NB4 (cell line): ENCODE results near the gene SMAD5.

Experiments used
- DNase-seq: peaks from one replicate; pipeline ENCODE4 v3.0.0; 2010; ENCODE audit warnings: low read depth
- H3K4me3 ChIP-seq: one replicate; pipeline ENCODE4 v1.5.1; 2011; ENCODE audit warnings: mild to moderate bottlenecking, low read depth, low read length, moderate library complexity
- CTCF ChIP-seq: IDR thresholded peaks from one replicate; pipeline ENCODE4 v1.5.1; 2012; ENCODE audit warnings: low read depth, low read length
- MYC ChIP-seq: IDR thresholded peaks from 2 replicates; pipeline ENCODE4 v1.6.1; 2011; ENCODE audit warnings: low read depth, low read length
- POLR2A ChIP-seq: IDR thresholded peaks from 2 replicates; pipeline ENCODE4 v1.6.1; 2011; ENCODE audit warnings: mild to moderate bottlenecking; ENCODE audit not compliant: insufficient read length; ENCODE audit errors: extremely low read depth
- TF ChIP-seq, protein P1 (sequence below): IDR thresholded peaks from 2 replicates; pipeline ENCODE4 v1.6.1; 2011; ENCODE audit warnings: low read depth, low read length

Gene SMAD5

GRCh38 chr5:136226401-136226800 lies 93.8 kb downstream of the SMAD5 start:
- no peak for TF ChIP-seq MYC
- no peak for TF ChIP-seq POLR2A
- TF ChIP-seq, protein P1, sequence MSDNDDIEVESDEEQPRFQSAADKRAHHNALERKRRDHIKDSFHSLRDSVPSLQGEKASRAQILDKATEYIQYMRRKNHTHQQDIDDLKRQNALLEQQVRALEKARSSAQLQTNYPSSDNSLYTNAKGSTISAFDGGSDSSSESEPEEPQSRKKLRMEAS: no peak
- no peak for TF ChIP-seq CTCF
- no peak for DNase-seq
- no peak overlapping the region for H3K4me3 ChIP-seq

- no peak for DNase-seq
- TF ChIP-seq POLR2A (no peak), MYC (no peak), CTCF (no peak)
- TF ChIP-seq, protein P1: no peak
- no peak overlapping the region for H3K4me3 ChIP-seq
Measured at GRCh38 chr5:136228136-136228757, 95.6 kb downstream of the SMAD5 start.

DNA sequence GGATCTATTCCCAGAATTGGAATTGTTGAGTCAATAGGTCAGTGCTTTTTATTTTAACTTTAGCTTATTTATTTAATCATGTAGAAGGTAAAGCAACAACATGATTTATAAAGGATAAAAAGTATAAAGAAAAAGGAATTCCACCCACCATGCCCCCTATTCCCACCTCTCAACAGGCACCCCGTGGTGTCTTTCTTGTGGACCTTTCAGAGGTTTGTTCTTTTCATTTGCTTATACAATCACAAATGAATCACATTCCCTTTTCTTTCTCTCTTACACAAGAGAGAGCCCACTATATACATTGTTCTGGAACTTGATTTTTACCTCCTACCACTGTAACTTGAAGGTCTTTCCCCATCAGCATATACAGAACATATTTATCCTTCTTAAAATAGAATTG lies 97.5 kb downstream of the SMAD5 start:
- TF ChIP-seq CTCF: no peak
- no peak for TF ChIP-seq POLR2A
- no peak for TF ChIP-seq MYC
- TF ChIP-seq, protein P1: no peak
- H3K4me3 ChIP-seq: no peak overlapping the region
- no peak for DNase-seq

DNA sequence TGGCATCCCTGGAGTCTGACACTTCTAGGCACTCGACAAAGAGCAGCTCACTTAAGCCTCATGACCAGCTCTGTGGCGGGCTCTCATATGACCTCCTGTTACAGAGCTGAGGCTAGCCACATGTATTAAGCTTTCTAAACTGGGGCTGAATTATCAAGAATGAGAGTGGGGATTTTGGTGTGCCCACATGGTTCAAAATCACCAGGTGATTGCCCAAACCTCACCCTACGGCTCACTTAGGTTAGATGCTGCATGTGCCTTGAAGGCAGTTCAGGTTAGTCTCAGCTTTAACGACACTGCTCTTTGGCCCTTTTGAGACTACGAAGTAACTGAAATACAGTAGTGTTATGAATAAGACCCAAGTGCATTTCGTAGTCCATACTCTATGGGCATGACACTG lies 99.7 kb downstream of the SMAD5 start:
- TF ChIP-seq MYC: no peak
- TF ChIP-seq CTCF: no peak
- TF ChIP-seq POLR2A: no peak
- TF ChIP-seq, protein P1: no peak
- no peak for DNase-seq
- H3K4me3 ChIP-seq: no peak overlapping the region
